ENCODE measurements around the gene MDP1.

Gene MDP1

DNA sequence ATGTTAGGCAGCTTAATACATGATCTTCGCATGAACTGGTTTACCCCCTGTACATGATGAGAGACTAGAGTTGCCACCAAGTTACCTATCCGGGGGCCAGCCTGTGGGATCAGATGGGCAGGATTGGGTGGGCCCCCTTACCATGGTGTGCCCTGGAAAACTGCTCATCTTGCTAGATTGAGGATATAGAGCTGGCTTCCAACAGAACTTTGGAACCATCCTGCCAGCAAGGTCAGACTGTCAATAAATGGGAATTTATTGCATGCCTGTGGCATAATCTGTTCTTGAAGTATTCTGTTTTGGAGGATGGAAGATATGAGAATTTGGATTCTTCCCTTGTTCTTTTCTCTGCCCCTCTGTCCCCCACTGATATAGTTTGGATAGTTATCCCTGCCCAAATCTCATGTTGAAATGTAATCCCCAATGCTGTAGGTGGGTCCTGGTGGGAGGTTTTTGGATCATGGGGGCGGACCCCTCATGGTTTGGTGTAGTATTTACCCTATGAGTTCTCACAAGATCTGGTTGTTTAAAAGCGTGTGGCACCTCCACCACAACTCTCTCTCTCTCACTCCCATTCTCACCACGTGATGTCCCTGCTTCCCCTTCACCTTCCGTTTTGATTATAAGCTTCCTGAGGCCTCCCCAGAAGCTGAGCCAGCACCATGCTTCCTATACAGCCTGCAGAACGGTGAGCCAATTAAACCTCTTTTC is 16.9 kb downstream of the MDP1 start:
- TF ChIP-seq, protein P1, sequence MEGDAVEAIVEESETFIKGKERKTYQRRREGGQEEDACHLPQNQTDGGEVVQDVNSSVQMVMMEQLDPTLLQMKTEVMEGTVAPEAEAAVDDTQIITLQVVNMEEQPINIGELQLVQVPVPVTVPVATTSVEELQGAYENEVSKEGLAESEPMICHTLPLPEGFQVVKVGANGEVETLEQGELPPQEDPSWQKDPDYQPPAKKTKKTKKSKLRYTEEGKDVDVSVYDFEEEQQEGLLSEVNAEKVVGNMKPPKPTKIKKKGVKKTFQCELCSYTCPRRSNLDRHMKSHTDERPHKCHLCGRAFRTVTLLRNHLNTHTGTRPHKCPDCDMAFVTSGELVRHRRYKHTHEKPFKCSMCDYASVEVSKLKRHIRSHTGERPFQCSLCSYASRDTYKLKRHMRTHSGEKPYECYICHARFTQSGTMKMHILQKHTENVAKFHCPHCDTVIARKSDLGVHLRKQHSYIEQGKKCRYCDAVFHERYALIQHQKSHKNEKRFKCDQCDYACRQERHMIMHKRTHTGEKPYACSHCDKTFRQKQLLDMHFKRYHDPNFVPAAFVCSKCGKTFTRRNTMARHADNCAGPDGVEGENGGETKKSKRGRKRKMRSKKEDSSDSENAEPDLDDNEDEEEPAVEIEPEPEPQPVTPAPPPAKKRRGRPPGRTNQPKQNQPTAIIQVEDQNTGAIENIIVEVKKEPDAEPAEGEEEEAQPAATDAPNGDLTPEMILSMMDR (IDR thresholded peaks at IDR 0.05; ENCODE audit: low read depth, low read length), result no peak
- no peak overlapping the region for H3K4me3 ChIP-seq (ENCODE audit: low read depth, low read length)

DNA sequence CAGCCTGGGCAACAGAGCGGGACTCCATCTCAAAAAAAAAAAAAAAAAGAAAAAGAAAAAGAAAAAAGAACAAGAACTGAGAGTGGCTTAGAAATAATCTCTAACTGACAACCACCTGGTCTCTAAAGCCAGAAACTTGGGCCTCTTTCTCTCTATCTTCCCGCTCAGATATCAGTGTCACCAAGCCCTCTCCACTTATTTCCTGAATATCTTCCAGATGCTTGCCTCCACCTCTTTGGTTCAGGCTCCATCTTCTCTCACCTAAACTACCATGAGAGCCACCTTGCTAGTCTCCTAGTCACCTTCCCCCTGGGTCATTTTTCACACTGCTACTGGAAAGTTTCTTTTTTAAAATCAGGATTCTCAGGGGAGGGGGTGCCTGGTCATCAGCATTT is 18.8 kb downstream of the MDP1 start:
- TF ChIP-seq, protein P1 (IDR thresholded peaks at IDR 0.05; ENCODE audit: low read depth, low read length), result no peak
- H3K4me3 ChIP-seq (ENCODE audit: low read depth, low read length), result no peak overlapping the region

DNA sequence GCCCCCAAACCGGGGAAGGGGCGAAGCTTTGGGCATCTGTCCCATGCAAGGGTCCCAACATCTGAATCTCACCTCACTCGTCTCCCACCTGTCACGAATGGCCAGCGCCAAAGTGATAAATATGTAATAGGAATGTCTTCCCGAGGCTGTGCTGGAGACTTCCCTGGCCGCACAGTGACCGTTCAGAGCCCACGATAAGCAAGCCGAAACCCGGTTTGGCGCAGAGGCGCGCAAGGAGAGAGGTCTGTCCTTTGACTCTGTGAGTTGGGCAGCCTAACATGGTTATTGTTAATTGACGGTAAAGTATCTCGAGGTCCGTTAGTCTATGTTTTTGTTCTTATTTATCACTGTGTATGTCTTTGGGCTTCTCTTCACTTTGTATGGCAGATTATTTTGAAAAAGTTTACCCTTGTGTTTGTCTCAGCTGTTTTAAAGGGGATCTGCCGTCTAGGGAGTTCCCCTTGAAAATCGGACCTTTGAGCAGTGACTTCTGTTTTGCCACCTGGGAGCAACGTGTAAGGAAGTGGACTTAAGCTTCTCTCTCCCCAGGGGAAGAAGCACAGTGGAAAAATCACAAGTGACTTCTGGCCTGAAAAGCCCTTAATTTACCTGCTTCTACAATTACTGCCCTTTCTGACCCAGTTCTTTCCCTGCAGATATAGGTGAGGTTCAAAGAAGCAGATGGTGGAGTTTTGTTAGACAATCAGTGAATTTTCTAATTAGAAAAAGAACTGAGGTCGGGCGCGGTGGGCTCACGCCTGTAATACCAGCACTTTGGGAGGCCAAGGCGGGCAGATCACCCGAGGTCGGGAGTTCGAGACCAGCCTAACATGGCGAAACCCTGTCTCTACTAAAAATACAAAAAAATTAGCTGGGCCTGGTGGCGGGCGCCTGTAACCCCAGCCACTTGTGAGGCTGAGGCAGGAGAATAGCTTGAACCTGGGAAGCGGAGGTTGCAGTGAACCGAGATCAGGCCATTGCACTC is 19.5 kb downstream of the MDP1 start:
- TF ChIP-seq, protein P1 (IDR thresholded peaks at IDR 0.05; ENCODE audit: low read depth, low read length), result no peak
- H3K4me3 ChIP-seq (ENCODE audit: low read depth, low read length), result peak overlapping the region; percentile 89

DNA sequence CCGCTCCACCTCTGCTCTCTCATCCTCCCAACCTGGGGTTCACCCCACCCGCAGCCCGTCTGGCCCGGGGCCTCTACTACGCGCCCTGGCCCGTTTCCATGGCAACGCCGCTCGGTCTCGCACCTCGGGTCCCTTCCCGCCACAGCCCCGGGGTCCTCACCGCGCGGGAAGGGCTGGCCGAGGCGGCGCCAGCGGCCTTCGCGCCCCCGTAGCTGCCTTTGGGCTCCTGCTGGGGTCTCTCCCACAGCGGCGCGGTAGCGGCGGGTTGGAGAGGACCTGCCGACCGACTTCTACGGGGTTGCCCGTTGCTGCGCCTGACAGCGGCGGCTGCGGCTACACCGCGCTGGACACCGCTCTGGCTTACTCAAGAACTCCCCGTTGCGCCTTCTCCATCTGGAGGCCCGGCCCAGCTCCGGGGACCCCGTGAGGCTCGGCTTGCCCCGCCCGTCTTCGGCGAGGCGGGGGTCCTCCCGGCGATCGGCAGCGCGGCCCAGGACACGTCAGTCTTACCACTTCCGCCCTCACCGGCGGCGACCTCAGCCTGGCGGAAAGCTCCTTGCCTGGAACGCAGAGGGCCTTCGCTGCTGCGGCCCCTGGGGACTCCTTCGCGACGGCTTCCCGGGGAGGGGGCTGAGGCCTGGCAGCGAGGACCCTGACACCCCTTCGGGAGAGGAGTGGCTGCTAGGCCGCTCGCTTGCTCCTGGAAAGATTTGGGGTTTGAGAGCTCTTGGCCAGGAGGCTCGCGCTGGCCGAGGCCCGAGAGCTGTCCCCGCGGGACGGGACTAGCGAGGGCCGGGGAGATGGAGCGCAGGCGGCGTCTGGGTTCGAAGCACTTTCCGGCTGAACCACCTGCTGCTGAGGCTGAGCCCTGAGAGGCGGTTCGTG is 20.4 kb downstream of the MDP1 start, which contains the start of gene TM9SF1:
Gene TM9SF1, minus strand, starts transcription at position 256 of the 885 bp plus-strand sequence. CDS start 422 bp downstream, outside the sequence.
- H3K4me3 ChIP-seq (ENCODE audit: low read depth, low read length), result peak within 1 kb of the TSS; percentile 89
- TF ChIP-seq, protein P1 (IDR thresholded peaks at IDR 0.05; ENCODE audit: low read depth, low read length), result no peak

DNA sequence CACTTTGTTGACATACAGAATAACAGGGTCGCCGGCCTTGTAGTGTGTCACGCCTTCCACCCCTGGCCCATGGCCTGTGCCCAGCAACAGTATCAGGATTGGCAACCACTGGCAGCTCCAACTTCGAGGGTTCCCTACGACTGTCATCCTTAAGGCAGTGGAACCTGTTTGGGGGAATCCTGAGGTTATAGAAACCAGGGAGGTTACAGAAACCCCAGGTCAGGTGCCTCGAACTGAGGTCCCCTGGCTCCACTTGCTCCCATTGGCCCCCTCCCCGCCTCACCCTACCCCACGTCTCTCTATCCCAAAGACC is 21.0 kb downstream of the MDP1 start:
- peak overlapping the region; percentile 89 for H3K4me3 ChIP-seq (ENCODE audit: low read depth, low read length)
- TF ChIP-seq, protein P1 (IDR thresholded peaks at IDR 0.05; ENCODE audit: low read depth, low read length), result no peak

DNA sequence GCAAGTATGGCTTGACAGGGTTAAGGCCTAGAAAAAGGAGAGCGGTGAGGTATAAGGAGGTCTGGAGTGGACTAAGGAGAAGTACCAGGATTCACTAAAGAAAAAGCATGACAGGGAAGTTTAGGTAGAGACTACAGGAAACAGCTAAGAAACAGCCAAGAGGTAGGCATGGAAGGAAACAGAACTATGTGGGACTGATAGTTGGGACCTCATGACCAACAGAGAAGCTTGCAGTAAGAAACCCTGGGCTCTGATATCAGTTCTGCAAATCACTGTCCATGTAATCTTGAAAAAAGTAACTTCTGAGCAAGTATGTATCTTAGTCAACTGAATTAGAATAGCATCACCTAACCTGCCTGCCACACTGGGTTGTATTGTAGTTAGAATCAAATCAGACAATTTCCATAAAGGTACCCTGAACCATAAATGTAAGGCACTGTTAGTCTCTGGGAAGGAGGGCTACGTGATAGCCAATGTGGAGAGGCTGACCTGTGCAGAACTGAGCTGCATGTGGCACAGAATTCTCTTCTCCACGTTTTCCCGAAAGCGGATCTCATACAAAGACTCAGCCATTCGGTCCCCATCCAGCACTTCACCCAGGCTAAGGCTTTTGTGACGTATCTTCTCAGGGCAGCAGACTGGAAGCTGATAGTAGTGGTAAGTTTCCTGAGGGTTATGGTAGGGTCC is 21.5 kb downstream of the MDP1 start:
- TF ChIP-seq, protein P1 (IDR thresholded peaks at IDR 0.05; ENCODE audit: low read depth, low read length), result no peak
- H3K4me3 ChIP-seq (ENCODE audit: low read depth, low read length), result peak overlapping the region; percentile 89

Measured in WI38 (cell line).